ENCODE data around the gene MVB12B. TPM values are rescaled to one million over a fixed set of nuclear protein-coding genes. Genes with fewer than 3 reads are reported as not detected.
A peak's percentile ranks its signal among the peaks of the same experiment; 100 is the strongest.

MVB12B gene
- total RNA-seq, 2 donors from 2014 or later = 5.9 to 8.7 TPM

- Histone ChIP-seq H3K9me3 (no peaks in the 10 kb centered on the region), H3K27me3 (no peaks in the 10 kb centered on the region), H3K36me3 (peaks cover 4% of the 10 kb centered on the region), H3K27ac (no peak overlapping the region), H3K4me1 (no peaks in the 10 kb centered on the region), H3K4me3 (no peak overlapping the region)
- no peak for TF ChIP-seq CTCF (IDR thresholded peaks at IDR 0.05)
- DNase-seq (ENCODE audit: low spot score) = no peak
Measured at GRCh38 chr9:126480813-126481212, 154.2 kb downstream of the MVB12B start.

GRCh38 chr9:126481862-126482261 lies 155.2 kb downstream of the MVB12B start:
- Histone ChIP-seq H3K4me3 (no peak overlapping the region), H3K9me3 (no peaks in the 10 kb centered on the region), H3K27ac (no peak overlapping the region), H3K27me3 (no peaks in the 10 kb centered on the region), H3K4me1 (no peaks in the 10 kb centered on the region), H3K36me3 (peaks cover 4% of the 10 kb centered on the region)
- TF ChIP-seq CTCF (IDR thresholded peaks at IDR 0.05) = no peak
- DNase-seq (ENCODE audit: low spot score) = no peak

GRCh38 chr9:126482361-126483044 lies 155.9 kb downstream of the MVB12B start:
- Histone ChIP-seq H3K4me3 (peak overlapping the region in 1 of 2 donors; percentile 9), H3K36me3 (peaks cover 4% of the 10 kb centered on the region), H3K27ac (no peak overlapping the region), H3K4me1 (no peaks in the 10 kb centered on the region), H3K27me3 (no peaks in the 10 kb centered on the region), H3K9me3 (no peaks in the 10 kb centered on the region)
- no peak for DNase-seq (ENCODE audit: low spot score)
- TF ChIP-seq CTCF (IDR thresholded peaks at IDR 0.05) = no peak

- TF ChIP-seq CTCF (IDR thresholded peaks at IDR 0.05) = no peak
- H3K9me3 ChIP-seq = no peaks in the 10 kb centered on the region
- H3K4me3 ChIP-seq = no peak overlapping the region
- no peak overlapping the region for H3K27ac ChIP-seq
- H3K27me3 ChIP-seq = no peaks in the 10 kb centered on the region
- H3K4me1 ChIP-seq = no peaks in the 10 kb centered on the region
- H3K36me3 ChIP-seq = peaks cover 4% of the 10 kb centered on the region
- no peak for DNase-seq (ENCODE audit: low spot score)
Measured at GRCh38 chr9:126483468-126484073, 156.9 kb downstream of the MVB12B start.

GRCh38 chr9:126485662-126486061 lies 159.0 kb downstream of the MVB12B start:
- DNase-seq (ENCODE audit: low spot score) = no peak
- no peak overlapping the region for H3K27ac ChIP-seq
- H3K4me1 ChIP-seq = no peaks in the 10 kb centered on the region
- no peaks in the 10 kb centered on the region for H3K27me3 ChIP-seq
- H3K9me3 ChIP-seq = no peaks in the 10 kb centered on the region
- H3K36me3 ChIP-seq = peaks cover 4% of the 10 kb centered on the region
- no peak overlapping the region for H3K4me3 ChIP-seq
- no peak for TF ChIP-seq CTCF (IDR thresholded peaks at IDR 0.05)
